PC-3 (cell line): ENCODE data around the gene CRELD2.

Source experiments
- EZH2 ChIP-seq: fragments of 300-600 bp; sonication (generic); IDR thresholded peaks from one replicate; pipeline ENCODE4 v1.6.1; 2017; ENCODE audit warnings: antibody characterized with exemption, mild to moderate bottlenecking, low read length; ENCODE audit not compliant: unreplicated experiment
- EZH2phosphoT487 ChIP-seq: fragments of 300-600 bp; sonication (generic); IDR thresholded peaks from 2 replicates; pipeline ENCODE4 v1.6.1; 2018; ENCODE audit warnings: mild to moderate bottlenecking, antibody characterized with exemption, low read length, borderline replicate concordance

DNA sequence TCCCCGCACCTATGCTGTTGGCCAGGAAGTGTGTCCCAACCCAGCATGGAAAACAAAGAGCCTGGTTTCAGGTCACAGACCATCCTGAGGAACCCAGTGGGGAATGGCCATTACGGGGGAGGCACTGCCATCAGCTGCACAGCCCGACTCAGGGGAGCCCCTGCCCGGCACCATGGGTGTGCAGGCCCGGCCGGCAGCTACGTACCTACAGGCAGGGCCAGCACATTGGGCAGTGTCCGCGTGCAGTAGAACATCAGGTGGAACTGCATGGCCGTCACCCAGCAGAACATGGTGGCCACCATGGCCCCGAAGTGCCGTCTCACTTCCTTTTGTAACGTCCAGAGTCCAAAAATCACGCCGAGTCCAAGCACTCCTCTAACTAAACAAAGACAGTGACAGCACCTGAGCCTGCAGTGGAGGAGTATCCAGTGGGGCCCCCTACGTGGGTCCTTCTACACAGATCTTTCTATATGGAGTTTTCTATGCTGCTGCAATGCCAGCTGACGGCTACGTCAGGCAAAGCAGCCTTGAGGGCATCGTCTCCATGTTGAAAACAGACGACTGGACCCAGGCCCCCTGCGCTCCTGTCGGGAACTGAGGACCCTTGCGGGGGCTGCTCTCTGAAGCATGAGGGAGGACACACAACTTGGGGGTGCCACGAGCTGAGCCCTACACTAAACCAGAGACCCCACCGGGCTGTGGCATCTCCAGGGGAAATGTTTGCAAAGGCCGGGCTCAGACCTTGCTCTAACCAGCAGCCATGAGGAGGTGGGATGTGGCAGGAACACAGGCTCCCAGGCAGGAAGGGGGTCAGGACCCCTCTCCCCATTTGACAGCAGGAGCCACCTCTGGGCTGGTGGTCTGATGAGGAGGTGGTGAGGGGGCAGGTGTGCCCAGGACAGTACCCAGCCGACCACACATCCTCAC lies 7.9 kb upstream of the CRELD2 start:
- TF ChIP-seq EZH2phosphoT487, result no peak
- TF ChIP-seq EZH2, result no peak
